ENCODE data around the gene MACROD2.
"Not testable (repeated sequence)": the region's sequence is repeated elsewhere in the genome, so short reads cannot be mapped to it uniquely, and the experiment has no call there.

Gene MACROD2

GRCh38 chr20:15958142-15958541, 1962.8 kb downstream of the MACROD2 start:
- DNase-seq (ENCODE audit: low spot score) = no peak

GRCh38 chr20:15965165-15965564, 1969.8 kb downstream of the MACROD2 start:
- no peak for DNase-seq (ENCODE audit: low spot score)

- no peak for DNase-seq (ENCODE audit: low spot score)
These were observed 1972.0 kb downstream of the MACROD2 start for GRCh38 chr20:15967334-15967733.

- no peak for DNase-seq (ENCODE audit: low spot score)
These were observed 1980.9 kb downstream of the MACROD2 start for GRCh38 chr20:15976047-15976736.

GRCh38 chr20:15977026-15977425, 1981.7 kb downstream of the MACROD2 start:
- no peak for DNase-seq (ENCODE audit: low spot score)

GRCh38 chr20:15977758-15978157, 1982.4 kb downstream of the MACROD2 start:
- no peak for DNase-seq (ENCODE audit: low spot score)

- not testable (repeated sequence) for DNase-seq (ENCODE audit: low spot score)
These were observed 1990.4 kb downstream of the MACROD2 start for GRCh38 chr20:15985494-15986368.

GRCh38 chr20:15986690-15987089, 1991.4 kb downstream of the MACROD2 start:
- DNase-seq (ENCODE audit: low spot score) = no peak

- no peak for DNase-seq (ENCODE audit: low spot score)
These were observed 1996.0 kb downstream of the MACROD2 start for GRCh38 chr20:15991279-15991678.

- DNase-seq (ENCODE audit: low spot score) = no peak
These were observed 1997.2 kb downstream of the MACROD2 start for GRCh38 chr20:15992564-15992963.

- no peak for DNase-seq (ENCODE audit: low spot score)
These were observed 2004.8 kb downstream of the MACROD2 start for GRCh38 chr20:16000112-16000511.

- no peak for DNase-seq (ENCODE audit: low spot score)
These were observed 2006.0 kb downstream of the MACROD2 start for GRCh38 chr20:16001286-16001685.

GRCh38 chr20:16003310-16003709, 2008.0 kb downstream of the MACROD2 start:
- DNase-seq (ENCODE audit: low spot score) = no peak

GRCh38 chr20:16004108-16004854, 2009.0 kb downstream of the MACROD2 start:
- peak; percentile 17 for DNase-seq (ENCODE audit: low spot score)

GRCh38 chr20:16005021-16005914, 2010.0 kb downstream of the MACROD2 start:
- DNase-seq (ENCODE audit: low spot score) = no peak

GRCh38 chr20:16005915-16006493, 2010.7 kb downstream of the MACROD2 start:
- no peak for DNase-seq (ENCODE audit: low spot score)

GRCh38 chr20:16007164-16007563, 2011.8 kb downstream of the MACROD2 start:
- DNase-seq (ENCODE audit: low spot score) = no peak

GRCh38 chr20:16007962-16008361, 2012.6 kb downstream of the MACROD2 start:
- DNase-seq (ENCODE audit: low spot score) = no peak

GRCh38 chr20:16011056-16011455, 2015.7 kb downstream of the MACROD2 start:
- no peak for DNase-seq (ENCODE audit: low spot score)

- no peak for DNase-seq (ENCODE audit: low spot score)
These were observed 2016.2 kb downstream of the MACROD2 start for GRCh38 chr20:16011519-16011918.

GRCh38 chr20:16012934-16013333, 2017.6 kb downstream of the MACROD2 start:
- DNase-seq (ENCODE audit: low spot score) = not testable (repeated sequence)
